IPS DF 6.9 (cell line): ENCODE data around the gene COL25A1.

Experiments used
- DNase-seq: peaks from one replicate; pipeline ENCODE4 v3.0.0-alpha.2; 2013; ENCODE audit warnings: low read depth, low spot score
- H3K27ac ChIP-seq: one replicate; pipeline ENCODE4 v1.5.1; 2013; ENCODE audit warnings: low read length, control low read depth
- H3K27me3 ChIP-seq: 2 replicates; pipeline ENCODE4 v1.6.1; 2013; ENCODE audit warnings: mild to moderate bottlenecking, low read length; ENCODE audit not compliant: control insufficient read depth, insufficient read depth
- H3K36me3 ChIP-seq: 2 replicates; pipeline ENCODE4 v1.6.1; 2013; ENCODE audit warnings: low read length; ENCODE audit not compliant: control insufficient read depth, insufficient read depth
- H3K4me1 ChIP-seq: 2 replicates; pipeline ENCODE4 v1.6.1; 2013; ENCODE audit warnings: low read length; ENCODE audit not compliant: control insufficient read depth, insufficient read depth
- H3K4me3 ChIP-seq: 2 replicates; pipeline ENCODE4 v1.5.1; 2013; ENCODE audit warnings: mild to moderate bottlenecking, low read length
- H3K9me3 ChIP-seq: 2 replicates; pipeline ENCODE4 v1.6.1; 2013; ENCODE audit warnings: low read length, inconsistent platforms; ENCODE audit not compliant: control insufficient read depth, insufficient read depth
- WGBS: extraction: QIAGEN DNeasy Blood & Tissue Kit; methylation state at CpG from one replicate; pipeline ENCODE4 v1.1.7; 2013; ENCODE audit warnings: mixed read lengths, missing lambda C conversion rate; ENCODE audit not compliant: insufficient read length, insufficient coverage; 5-methylcytosine and 5-hydroxymethylcytosine counted together

The COL25A1 gene

DNA sequence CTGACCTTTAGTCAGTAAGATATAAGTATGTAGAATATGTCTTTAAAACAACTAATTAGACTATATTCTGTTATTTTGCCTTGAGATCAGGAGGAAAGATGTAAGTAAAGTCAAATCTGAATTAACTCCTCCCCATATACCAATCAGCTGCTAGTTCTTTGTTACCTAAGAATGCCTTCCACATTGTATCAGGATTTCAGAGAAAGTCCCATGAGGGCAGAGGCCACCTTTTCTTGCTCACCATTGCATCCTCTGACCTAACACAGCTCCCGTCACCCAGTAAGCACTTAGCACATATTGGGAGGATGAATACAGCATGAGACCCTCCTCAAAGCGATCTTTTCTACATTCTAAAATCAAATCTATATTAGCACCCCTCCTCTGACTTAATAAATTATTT lies 87.0 kb downstream of the COL25A1 start:
- DNase-seq = no peak
- no peak overlapping the region for H3K4me3 ChIP-seq
- H3K4me1 ChIP-seq = no peaks in the 10 kb centered on the region; the same call in 1 of the 2 replicates
- no peaks in the 10 kb centered on the region for H3K9me3 ChIP-seq
- WGBS = no CpG with 5 or more reads among the region's 2 CpGs
- no peak overlapping the region for H3K27ac ChIP-seq
- H3K27me3 ChIP-seq = no peaks in the 10 kb centered on the region
- H3K36me3 ChIP-seq = no peaks in the 10 kb centered on the region

DNA sequence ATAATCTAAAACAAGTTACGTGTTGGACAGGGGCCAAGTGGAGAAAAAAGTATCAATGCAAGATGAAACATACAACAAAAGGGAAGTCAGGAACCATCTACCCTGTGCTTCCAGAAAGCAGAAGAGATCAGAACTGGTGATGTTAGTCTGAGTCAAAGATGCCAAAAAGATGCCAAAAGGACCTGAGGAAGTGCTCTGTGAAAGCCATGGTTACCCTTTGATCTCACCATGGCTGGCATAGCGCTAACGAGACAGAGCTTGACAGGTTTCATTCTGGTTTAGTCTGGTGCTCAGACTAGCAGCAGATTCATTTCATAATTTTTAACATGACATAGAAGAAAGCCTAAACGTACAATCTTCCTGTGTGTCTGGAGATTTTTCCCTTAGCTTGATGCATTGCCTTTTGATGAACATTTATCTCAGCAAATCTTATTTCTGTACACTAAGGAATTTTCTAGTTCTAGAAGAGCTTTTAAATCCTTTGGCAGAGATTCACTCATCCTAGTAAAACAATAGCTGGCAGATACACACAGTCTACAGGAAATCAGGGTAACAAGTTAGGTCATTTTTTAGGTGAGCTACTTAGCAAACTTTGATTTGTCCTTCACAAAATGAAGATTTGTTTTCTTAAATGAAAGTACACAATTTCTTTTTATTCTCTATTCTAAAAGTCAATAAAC lies 87.7 kb downstream of the COL25A1 start:
- Histone ChIP-seq H3K36me3 (no peaks in the 10 kb centered on the region), H3K27me3 (no peaks in the 10 kb centered on the region), H3K4me1 (no peaks in the 10 kb centered on the region; the same call in 1 of the 2 replicates), H3K9me3 (no peaks in the 10 kb centered on the region), H3K27ac (no peak overlapping the region), H3K4me3 (no peak overlapping the region)
- WGBS = no CpG with 5 or more reads among the region's 4 CpGs
- no peak for DNase-seq

DNA sequence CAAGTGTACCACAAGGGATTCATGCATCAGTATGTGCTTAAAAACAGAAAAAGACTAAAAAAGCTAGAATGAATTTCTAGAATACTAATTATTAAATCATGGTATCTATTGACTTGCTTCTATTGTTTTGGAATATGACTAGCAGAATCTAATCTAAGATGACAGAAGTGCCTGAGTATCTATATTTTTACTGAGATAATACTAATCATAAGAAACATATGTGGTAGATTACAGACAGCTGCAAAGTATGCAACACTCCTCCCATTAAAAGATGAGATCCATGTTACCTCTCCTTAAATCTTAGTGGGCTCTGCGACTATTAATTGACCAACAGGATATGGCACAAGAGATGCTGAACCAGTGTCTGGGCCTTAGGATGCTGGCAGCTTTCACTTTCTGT lies 89.4 kb downstream of the COL25A1 start:
- no CpG with 5 or more reads among the region's 1 CpG for WGBS
- no peaks in the 10 kb centered on the region for H3K27me3 ChIP-seq
- H3K36me3 ChIP-seq = no peaks in the 10 kb centered on the region
- no peak for DNase-seq
- H3K4me1 ChIP-seq = no peaks in the 10 kb centered on the region; the same call in 1 of the 2 replicates
- no peaks in the 10 kb centered on the region for H3K9me3 ChIP-seq
- H3K27ac ChIP-seq = no peak overlapping the region
- no peak overlapping the region for H3K4me3 ChIP-seq

DNA sequence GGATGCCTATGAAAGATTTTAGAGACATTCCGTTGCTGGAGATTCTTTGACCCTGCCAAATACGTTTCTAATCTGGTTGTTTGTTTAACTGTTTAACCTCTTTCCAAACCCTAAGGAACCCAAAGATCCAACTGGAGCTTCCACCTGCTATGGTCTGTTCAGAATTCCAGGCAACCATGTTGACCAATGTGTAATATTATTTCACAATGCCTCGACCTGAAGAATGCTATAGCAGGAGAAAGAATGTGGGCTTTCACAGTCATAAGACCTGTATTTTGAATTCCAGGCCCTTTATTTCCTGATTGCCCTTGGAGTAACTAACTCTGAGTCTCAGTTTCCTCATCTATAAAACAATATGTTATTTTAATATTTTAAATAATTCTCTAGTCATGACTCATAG lies 90.8 kb downstream of the COL25A1 start:
- H3K4me3 ChIP-seq = no peak overlapping the region
- no CpG with 5 or more reads among the region's 3 CpGs for WGBS

DNA sequence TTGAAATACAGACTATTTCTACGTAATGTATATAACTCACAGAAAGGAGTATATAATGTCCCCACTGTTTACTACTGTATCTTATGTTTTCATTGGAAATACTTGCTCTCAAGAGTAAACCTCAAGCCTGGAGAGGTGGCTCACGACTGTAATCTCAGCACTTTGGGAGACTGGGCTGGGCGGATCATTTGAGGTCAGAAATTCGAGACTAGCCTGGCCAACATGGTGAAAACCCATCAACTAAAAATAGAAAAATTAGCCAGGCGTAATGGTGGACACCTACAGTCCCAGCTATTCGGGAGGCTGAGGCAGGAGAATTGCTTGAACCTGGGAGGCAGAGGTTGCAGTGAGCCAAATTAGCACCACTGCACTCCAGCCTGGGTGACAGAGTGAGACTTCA lies 92.8 kb downstream of the COL25A1 start:
- no peak overlapping the region for H3K27ac ChIP-seq
- H3K9me3 ChIP-seq = no peaks in the 10 kb centered on the region
- H3K4me1 ChIP-seq = peaks cover 1% of the 10 kb centered on the region; the same call in 1 of the 2 replicates
- WGBS = no CpG with 5 or more reads among the region's 6 CpGs
- H3K4me3 ChIP-seq = no peak overlapping the region
- H3K27me3 ChIP-seq = no peaks in the 10 kb centered on the region
- H3K36me3 ChIP-seq = no peaks in the 10 kb centered on the region
- DNase-seq = no peak

More for the DNA sequence above, 90.8 kb downstream of the COL25A1 start:
- DNase-seq = no peak
- Histone ChIP-seq H3K4me1 (peaks cover 1% of the 10 kb centered on the region; the same call in 1 of the 2 replicates), H3K9me3 (no peaks in the 10 kb centered on the region), H3K27ac (no peak overlapping the region), H3K36me3 (no peaks in the 10 kb centered on the region), H3K27me3 (no peaks in the 10 kb centered on the region)

DNA sequence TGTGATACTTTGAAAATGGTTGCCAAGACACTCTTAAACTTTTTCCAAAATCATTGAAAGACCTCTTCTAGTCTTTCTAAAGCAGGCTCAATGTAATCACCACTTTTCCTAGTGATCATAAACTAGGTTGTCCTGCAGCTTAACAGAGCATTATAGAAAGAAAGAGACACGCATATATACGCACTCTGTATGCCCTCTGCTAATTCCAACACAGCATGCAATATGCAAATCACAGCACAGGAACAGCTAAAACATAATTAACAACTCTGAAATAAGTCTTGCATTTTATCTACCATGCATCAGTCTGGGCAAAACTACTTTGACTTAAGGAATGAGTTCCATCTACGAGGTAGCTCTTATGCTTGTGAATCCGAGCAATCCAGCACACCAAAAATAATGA lies 94.6 kb downstream of the COL25A1 start:
- H3K36me3 ChIP-seq = no peaks in the 10 kb centered on the region
- no peaks in the 10 kb centered on the region for H3K9me3 ChIP-seq
- H3K27ac ChIP-seq = no peak overlapping the region
- WGBS = no CpG with 5 or more reads among the region's 4 CpGs
- no peaks in the 10 kb centered on the region for H3K27me3 ChIP-seq
- H3K4me3 ChIP-seq = no peak overlapping the region
- 0 out of 2 replicates have a peak, but pooled peaks cover 1% of the 10 kb centered on the region for H3K4me1 ChIP-seq
- DNase-seq = no peak

DNA sequence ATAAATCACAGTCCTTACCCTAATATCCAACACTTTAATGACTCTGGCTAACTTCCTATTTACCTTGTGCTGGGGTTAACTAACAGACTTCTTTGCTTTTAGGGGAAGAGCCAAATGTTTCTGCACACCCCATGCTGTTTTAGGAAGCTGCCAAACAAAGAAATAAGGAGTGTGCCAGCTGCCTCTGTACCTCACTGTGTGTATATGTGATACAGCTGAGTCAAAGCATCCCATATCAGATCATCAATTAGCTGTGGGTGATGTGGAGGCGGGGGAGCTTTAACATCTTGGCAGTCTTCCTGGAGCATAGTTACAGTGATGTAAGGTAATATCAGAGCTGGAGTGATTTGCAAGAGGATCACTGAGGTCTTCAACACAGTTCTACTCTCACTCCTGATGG lies 95.4 kb downstream of the COL25A1 start:
- Histone ChIP-seq H3K36me3 (no peaks in the 10 kb centered on the region), H3K27me3 (no peaks in the 10 kb centered on the region), H3K4me3 (no peak overlapping the region), H3K4me1 (0 out of 2 replicates have a peak, but pooled peaks cover 1% of the 10 kb centered on the region), H3K9me3 (no peaks in the 10 kb centered on the region), H3K27ac (no peak overlapping the region)
- no peak for DNase-seq
- no CpG with 5 or more reads among the region's 1 CpG for WGBS

DNA sequence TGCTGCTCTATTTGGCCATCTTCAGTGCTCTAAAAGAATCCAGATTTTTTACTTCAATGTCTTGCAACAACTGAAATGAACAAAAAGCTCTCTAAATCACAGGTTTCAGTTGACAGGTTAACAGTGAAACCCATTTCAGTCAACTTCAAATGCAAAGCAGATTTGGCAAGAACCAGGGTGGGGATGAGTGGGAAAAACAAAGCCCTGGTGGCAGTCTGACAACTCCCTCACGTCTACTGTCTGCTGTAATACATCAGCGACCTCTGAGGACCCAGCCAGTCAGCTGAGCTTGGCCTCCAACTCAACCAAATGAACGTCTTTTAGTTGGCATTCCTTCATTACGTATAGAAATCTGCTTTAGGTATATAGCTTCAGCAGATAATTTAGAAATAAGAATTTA lies 95.8 kb downstream of the COL25A1 start:
- Histone ChIP-seq H3K27me3 (no peaks in the 10 kb centered on the region), H3K4me1 (0 out of 2 replicates have a peak, but pooled peaks cover 1% of the 10 kb centered on the region), H3K4me3 (no peak overlapping the region), H3K9me3 (no peaks in the 10 kb centered on the region), H3K36me3 (no peaks in the 10 kb centered on the region), H3K27ac (no peak overlapping the region)
- WGBS = no CpG with 5 or more reads among the region's 4 CpGs
- no peak for DNase-seq

DNA sequence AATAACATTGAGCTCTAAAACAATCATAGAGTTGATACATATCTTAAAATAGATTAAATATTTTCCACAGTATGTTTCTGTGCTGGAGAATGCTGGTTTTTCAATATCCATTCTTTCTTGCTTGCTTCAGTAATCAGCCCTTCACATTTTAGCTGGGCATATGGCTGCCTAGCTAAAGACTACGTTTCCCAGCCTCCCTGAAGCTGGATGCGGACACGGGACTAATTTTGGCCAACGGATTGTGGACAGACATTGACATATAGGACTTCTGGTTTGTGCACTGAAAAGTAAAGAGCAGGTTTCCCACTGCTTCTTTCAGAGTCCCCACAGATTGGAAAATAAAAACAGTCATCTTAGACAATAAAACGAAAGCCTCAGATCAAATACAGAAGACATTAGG lies 97.3 kb downstream of the COL25A1 start:
- Histone ChIP-seq H3K4me3 (no peak overlapping the region), H3K27me3 (no peaks in the 10 kb centered on the region), H3K27ac (no peak overlapping the region), H3K9me3 (no peaks in the 10 kb centered on the region), H3K36me3 (no peaks in the 10 kb centered on the region), H3K4me1 (0 out of 2 replicates have a peak, but pooled peaks cover 1% of the 10 kb centered on the region)
- WGBS = no CpG with 5 or more reads among the region's 5 CpGs
- no peak for DNase-seq

DNA sequence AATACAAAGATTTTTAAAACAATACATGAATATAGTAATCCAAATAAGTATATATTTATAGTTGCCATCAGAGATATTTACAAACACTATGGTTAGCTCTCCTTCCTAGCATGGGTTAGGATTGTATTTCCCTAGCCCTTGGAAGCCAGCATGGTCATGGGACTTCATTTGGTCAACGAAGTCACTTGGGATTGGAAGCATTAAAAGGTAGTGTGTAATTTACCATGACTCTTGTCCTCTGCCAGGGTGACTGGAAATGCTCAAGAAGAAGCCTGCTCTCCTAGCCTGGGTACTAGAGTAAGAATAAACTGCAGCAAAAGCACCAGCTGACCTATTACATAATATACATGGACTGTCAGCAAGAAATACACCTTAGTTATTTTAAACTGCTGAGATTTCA lies 102.9 kb downstream of the COL25A1 start:
- Histone ChIP-seq H3K27me3 (no peaks in the 10 kb centered on the region), H3K4me3 (no peak overlapping the region)
- WGBS = no CpG with 5 or more reads among the region's 1 CpG

DNA sequence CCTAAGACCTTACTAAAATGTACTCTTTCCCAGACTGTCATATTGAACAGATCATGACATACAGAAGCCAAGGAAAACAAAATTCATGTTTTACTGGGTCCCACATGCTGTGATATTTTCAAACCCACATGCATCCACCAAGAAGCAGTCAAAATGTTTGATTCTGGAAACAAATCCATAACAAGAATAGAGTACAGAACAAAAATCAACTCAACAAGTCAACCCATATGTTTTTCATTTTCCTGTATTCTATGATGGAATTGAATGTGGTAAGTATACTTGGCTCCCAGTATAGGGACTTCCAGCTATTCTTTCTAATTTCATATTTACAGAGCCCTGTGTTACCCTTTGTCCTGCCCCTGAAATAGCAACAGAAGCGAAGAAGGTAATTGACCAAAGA lies 106.8 kb downstream of the COL25A1 start:
- H3K27me3 ChIP-seq = no peaks in the 10 kb centered on the region
- H3K4me3 ChIP-seq = no peak overlapping the region
- DNase-seq = no peak
- no CpG with 5 or more reads among the region's 1 CpG for WGBS
- H3K27ac ChIP-seq = no peak overlapping the region
- H3K36me3 ChIP-seq = no peaks in the 10 kb centered on the region
- no peaks in the 10 kb centered on the region for H3K4me1 ChIP-seq
- no peaks in the 10 kb centered on the region for H3K9me3 ChIP-seq

More for the DNA sequence above, 102.9 kb downstream of the COL25A1 start:
- Histone ChIP-seq H3K9me3 (no peaks in the 10 kb centered on the region), H3K4me1 (no peaks in the 10 kb centered on the region), H3K27ac (no peak overlapping the region), H3K36me3 (no peaks in the 10 kb centered on the region)
- no peak for DNase-seq
